PC-9 (cell line): ENCODE measurements around the gene LIMA1. TPM values are rescaled to one million over a fixed set of nuclear protein-coding genes. Genes with fewer than 3 reads are reported as not detected.
"Not testable (repeated sequence)": the region's sequence is repeated elsewhere in the genome, so short reads cannot be mapped to it uniquely, and the experiment has no call there.

Experiments
- BruUV-seq: library from RNA; stranded (reverse); fragments of 400-500 nt; replicated peaks from 2 replicates; lab custom pipeline; 2021; lab: Mats Ljungman, UMichigan
- CTCF ChIA-PET: fragments of 300-600 bp; sonication (Branson Sonifier 250); formaldehyde crosslinking; loops from one replicate; lab custom pipeline; 2022; ENCODE audit warnings: antibody characterized with exemption; lab: Charles Lee
- POLR2A ChIA-PET: fragments of 300-600 bp; sonication (Branson Sonifier 250); formaldehyde crosslinking; loops from one replicate; lab custom pipeline; 2022; ENCODE audit warnings: antibody characterized with exemption; ENCODE audit not compliant: unreplicated experiment; lab: Charles Lee
- DNase-seq, 2 experiments: peaks; one replicate each; pipeline versions ENCODE4 v3.0.0 to v3.0.0-alpha.2; 2015 to 2022; ENCODE audit warnings: mixed read lengths in 1 of 2
- H2AFZ ChIP-seq: fragments of 200-600 bp; sonication (generic); 2 replicates; pipeline ENCODE4 v1.8.1; 2017; ENCODE audit warnings: antibody characterized with exemption
- H3F3A ChIP-seq: fragments of 200-600 bp; sonication (generic); 2 replicates; pipeline ENCODE4 v1.8.1; 2017; ENCODE audit warnings: antibody characterized with exemption, mild to moderate bottlenecking, low read depth; ENCODE audit not compliant: insufficient read depth
- H3K27ac ChIP-seq: fragments of 200-600 bp; sonication (generic); 2 replicates; pipeline ENCODE4 v1.6.1; 2016; ENCODE audit warnings: mixed run types
- H3K27me3 ChIP-seq: fragments of 200-600 bp; sonication (generic); 2 replicates; pipeline ENCODE4 v1.6.1; 2016; ENCODE audit warnings: low read depth, mixed run types; ENCODE audit not compliant: insufficient read depth
- H3K36me3 ChIP-seq: fragments of 200-600 bp; sonication (generic); 2 replicates; pipeline ENCODE4 v1.6.1; 2016; ENCODE audit warnings: low read depth, mixed run types
- H3K4me1 ChIP-seq: fragments of 200-600 bp; sonication (generic); replicated peaks from 2 replicates; pipeline ENCODE4 v1.6.1; 2016; ENCODE audit warnings: mixed run types; ENCODE audit not compliant: insufficient read depth
- H3K4me2 ChIP-seq: fragments of 200-600 bp; sonication (generic); 2 replicates; pipeline ENCODE4 v1.6.1; 2017; ENCODE audit warnings: mixed run types
- H3K4me3 ChIP-seq: fragments of 200-600 bp; sonication (generic); 2 replicates; pipeline ENCODE4 v1.6.1; 2016; ENCODE audit warnings: mixed run types
- H3K79me2 ChIP-seq: fragments of 200-600 bp; sonication (generic); 2 replicates; pipeline ENCODE4 v1.6.1; 2017; ENCODE audit warnings: low read depth, mixed run types
- H3K9me2 ChIP-seq: fragments of 200-600 bp; sonication (generic); 2 replicates; pipeline ENCODE4 v1.8.1; 2017; ENCODE audit warnings: mild to moderate bottlenecking; ENCODE audit not compliant: insufficient read depth
- H3K9me3 ChIP-seq: fragments of 200-600 bp; sonication (generic); 2 replicates; pipeline ENCODE4 v1.8.1; 2016; ENCODE audit warnings: low read depth; ENCODE audit not compliant: insufficient read depth
- H4K20me1 ChIP-seq: fragments of 200-600 bp; sonication (generic); 2 replicates; pipeline ENCODE4 v1.8.1; 2017; ENCODE audit not compliant: insufficient read depth
- CTCF ChIP-seq: fragments of 200-600 bp; sonication (generic); conservative IDR thresholded peaks from 2 replicates; pipeline ENCODE4 v1.6.1; 2017; ENCODE audit warnings: mixed run types, antibody characterized with exemption, mild to moderate bottlenecking, moderate library complexity
- EZH2 ChIP-seq: fragments of 200-600 bp; sonication (generic); IDR thresholded peaks from 2 replicates; pipeline ENCODE4 v1.8.0; 2017; ENCODE audit warnings: antibody characterized with exemption, low read depth
- intact Hi-C: fragments of 100-400 bp; cut with micrococcal nuclease; formaldehyde crosslinking; loops from one replicate; pipeline ENCODE4 v1.10.0; 2022; ENCODE audit not compliant: unreplicated experiment
- total RNA-seq: library from RNA; stranded (reverse); gene quantifications from 2 replicates; pipeline ENCODE4 v1.2.3, GENCODE V29; 2021

LIMA1 gene
- total RNA-seq, 1 experiment from 2014 or later: 98.6 TPM

DNA sequence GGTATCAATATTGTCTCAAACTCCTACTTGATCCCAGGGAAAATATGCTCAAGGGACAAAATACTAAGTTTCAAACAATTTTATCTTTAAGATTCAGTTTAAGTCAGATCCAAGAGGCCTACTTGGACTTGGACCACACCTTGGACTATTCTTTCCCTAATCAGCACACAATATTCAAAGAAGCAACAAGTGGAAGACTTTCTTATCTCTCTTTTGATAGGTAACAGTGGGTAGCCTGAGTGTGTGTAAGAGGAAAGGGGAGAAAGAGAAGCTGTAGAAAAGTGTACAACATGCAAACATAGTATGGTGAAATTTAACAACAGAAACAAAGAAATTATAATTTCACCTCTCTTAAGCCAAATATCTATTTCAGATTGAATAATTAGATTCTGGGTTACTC is 122.7 kb downstream of the LIMA1 start:
- H3K79me2 ChIP-seq: peaks cover 18% of the 10 kb centered on the region
- CTCF ChIA-PET: no interaction called here
- no peak overlapping the region for H2AFZ ChIP-seq
- no peaks in the 10 kb centered on the region for H3K9me2 ChIP-seq
- intact Hi-C loops: loop anchor here (10.0 kb wide), 1 partner anchor 196 kb away; the partner anchor contains the start of gene AQP5
- H3K4me2 ChIP-seq: no peak overlapping the region
- no peaks in the 10 kb centered on the region for H3K9me3 ChIP-seq
- H3K4me1 ChIP-seq: 0 out of 2 replicates have a peak, but pooled peaks cover 2% of the 10 kb centered on the region
- no peak for DNase-seq
- TF ChIP-seq CTCF: no peak
- no peak for TF ChIP-seq EZH2
- H3K4me3 ChIP-seq: no peak overlapping the region
- no peaks in the 10 kb centered on the region for H3K27me3 ChIP-seq
- POLR2A ChIA-PET: interaction anchor here (0.6 to 0.7 kb wide), 2 partner anchors 46 to 1753 kb away, joined by 8 to 17 read pairs; no protein-coding TSS in a partner anchor
- BruUV-seq: no TSS peak
- H3K36me3 ChIP-seq: peaks cover 3% of the 10 kb centered on the region; the same call in 1 of the 2 replicates
- no peaks in the 10 kb centered on the region for H4K20me1 ChIP-seq
- H3K27ac ChIP-seq: no peak overlapping the region
- H3F3A ChIP-seq: peaks cover 5% of the 10 kb centered on the region; the same call in 1 of the 2 replicates

DNA sequence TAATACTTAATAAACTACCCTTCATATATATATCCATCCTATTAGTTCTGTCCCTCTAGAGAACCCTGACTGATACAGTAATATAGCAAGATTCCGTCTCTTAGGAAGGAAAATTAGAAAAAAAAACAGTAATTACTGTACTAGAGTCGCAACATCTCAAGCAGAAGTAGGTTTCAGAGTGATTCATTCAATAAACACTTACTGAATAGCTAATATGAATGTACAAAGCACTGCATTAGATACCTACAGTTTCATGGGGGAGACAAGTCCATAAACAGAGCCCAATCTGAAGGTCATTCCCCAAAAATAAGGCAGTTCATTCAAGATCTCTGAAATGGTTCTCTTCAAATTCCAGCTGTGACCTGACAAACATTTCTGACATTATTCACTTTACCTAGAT is 126.1 kb downstream of the LIMA1 start:
- DNase-seq: no peak
- H3F3A ChIP-seq: peaks cover 5% of the 10 kb centered on the region; the same call in 1 of the 2 replicates
- H3K9me3 ChIP-seq: no peaks in the 10 kb centered on the region
- H4K20me1 ChIP-seq: no peaks in the 10 kb centered on the region
- H3K4me3 ChIP-seq: no peak overlapping the region
- POLR2A ChIA-PET: interaction anchor here (0.6 kb wide), 1 partner anchor 310 kb away, joined by 5 read pairs; no protein-coding TSS in a partner anchor
- no TSS peak for BruUV-seq
- intact Hi-C loops: no loop called here
- H3K27me3 ChIP-seq: no peaks in the 10 kb centered on the region
- TF ChIP-seq EZH2: no peak
- TF ChIP-seq CTCF: no peak
- peaks cover 7% of the 10 kb centered on the region; the same call in 1 of the 2 replicates for H3K79me2 ChIP-seq
- no peak overlapping the region for H3K27ac ChIP-seq
- no peaks in the 10 kb centered on the region for H3K36me3 ChIP-seq
- H3K9me2 ChIP-seq: no peaks in the 10 kb centered on the region
- CTCF ChIA-PET: interaction anchor here (0.9 kb wide), 1 partner anchor 19 kb away, joined by 3 read pairs; no protein-coding TSS in a partner anchor
- H2AFZ ChIP-seq: no peak overlapping the region
- H3K4me2 ChIP-seq: no peak overlapping the region
- no peaks in the 10 kb centered on the region for H3K4me1 ChIP-seq

DNA sequence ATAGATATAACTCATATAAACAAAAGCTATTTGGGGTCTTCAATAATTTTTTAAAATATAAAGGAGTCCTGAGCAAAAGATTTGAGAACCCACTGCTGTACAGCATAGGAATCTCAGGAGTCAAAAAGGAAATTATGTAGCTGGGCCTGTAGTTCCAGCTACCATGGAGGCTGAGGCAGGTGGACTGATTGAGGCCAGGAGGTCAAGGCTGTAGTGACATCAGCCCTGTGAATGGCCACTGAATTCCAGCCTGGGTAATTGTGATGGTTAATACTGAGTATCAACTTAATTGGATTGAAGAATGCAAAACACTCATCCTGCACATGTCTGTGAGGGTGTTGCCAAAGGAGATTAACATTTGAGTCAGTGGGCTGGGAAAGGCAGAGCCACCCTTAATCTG is 126.7 kb downstream of the LIMA1 start:
- Histone ChIP-seq H4K20me1 (no peaks in the 10 kb centered on the region), H3K27ac (no peak overlapping the region), H2AFZ (no peak overlapping the region), H3K27me3 (no peaks in the 10 kb centered on the region), H3K4me2 (no peak overlapping the region), H3F3A (peaks cover 5% of the 10 kb centered on the region; the same call in 1 of the 2 replicates), H3K4me1 (no peaks in the 10 kb centered on the region), H3K9me2 (no peaks in the 10 kb centered on the region), H3K4me3 (no peak overlapping the region), H3K9me3 (no peaks in the 10 kb centered on the region), H3K36me3 (no peaks in the 10 kb centered on the region), H3K79me2 (peaks cover 5% of the 10 kb centered on the region; the same call in 1 of the 2 replicates)
- no peak for DNase-seq
- no peak for TF ChIP-seq CTCF
- no peak for TF ChIP-seq EZH2
- no TSS peak for BruUV-seq
- CTCF ChIA-PET: interaction anchor here (0.6 to 0.7 kb wide), 2 partner anchors 15 to 159 kb away, joined by 3 to 5 read pairs; no protein-coding TSS in a partner anchor
- intact Hi-C loops: no loop called here
- POLR2A ChIA-PET: interaction anchor here (0.6 kb wide), 2 partner anchors 10 to 67 kb away, joined by 3 to 20 read pairs; no protein-coding TSS in a partner anchor

DNA sequence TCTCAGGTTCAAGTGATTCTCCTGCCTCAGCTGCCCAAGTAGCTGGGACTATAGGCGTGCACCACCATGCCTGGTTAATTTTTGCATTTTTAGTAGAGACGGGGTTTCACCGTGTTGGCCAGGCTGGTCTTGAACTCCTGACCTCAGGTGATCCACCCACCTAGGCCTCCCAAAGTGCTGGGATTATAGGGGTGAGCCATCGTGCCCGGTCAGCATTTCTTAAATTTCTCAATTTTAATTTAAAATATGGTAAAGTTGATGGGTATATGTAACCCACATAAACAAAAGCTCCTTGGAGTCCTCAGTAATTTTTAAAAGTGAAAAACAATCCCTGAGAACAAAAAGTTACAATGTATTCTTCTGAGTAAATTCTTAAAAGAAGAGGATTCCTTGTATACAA is 128.4 kb downstream of the LIMA1 start:
- H3F3A ChIP-seq, H3K36me3 ChIP-seq, CTCF ChIA-PET, H3K79me2 ChIP-seq, H3K9me3 ChIP-seq, POLR2A ChIA-PET, H3K4me2 ChIP-seq, H3K4me1 ChIP-seq, H3K27ac ChIP-seq, DNase-seq, H4K20me1 ChIP-seq, intact Hi-C loops, BruUV-seq, H2AFZ ChIP-seq, H3K27me3 ChIP-seq, H3K9me2 ChIP-seq, H3K4me3 ChIP-seq: not testable (repeated sequence)
